Activated T-helper 1 cell treated with anti-CD3 and anti-CD28 coated beads, Interleukin-12 subunit alpha, Interleukin-12 subunit beta, Interleukin-2, Interleukin-4 antibody, amounts not matched to agents 30 ng/mL and 10 ng/mL and 1 ng/mL, durations not matched to agents 14 hours and 24 hours and 36 hours (primary cell): ENCODE data around the gene RPL39L. TPM values are rescaled to one million over a fixed set of nuclear protein-coding genes. Genes with fewer than 3 reads are reported as not detected.
"Not testable (repeated sequence)": the region's sequence is repeated elsewhere in the genome, so short reads cannot be mapped to it uniquely, and the experiment has no call there.

Experiments used
- DNase-seq: peaks from one replicate; pipeline ENCODE4 v3.0.0; 2021; ENCODE audit warnings: low spot score
- H3K27ac Mint-ChIP-seq: one replicate; pipeline ENCODE4 v1.8.0; 2021; ENCODE audit warnings: mild to moderate bottlenecking, mixed read lengths
- H3K27me3 Mint-ChIP-seq: one replicate; pipeline ENCODE4 v1.8.0; 2022; ENCODE audit warnings: mild to moderate bottlenecking, moderate library complexity, mixed read lengths; ENCODE audit not compliant: insufficient read depth
- H3K36me3 Mint-ChIP-seq: one replicate; pipeline ENCODE4 v1.8.0; 2021; ENCODE audit warnings: low read depth, mixed read lengths
- H3K4me1 Mint-ChIP-seq: one replicate; pipeline ENCODE4 v1.8.0; 2021; ENCODE audit warnings: low read depth, mixed read lengths
- H3K4me3 Mint-ChIP-seq: one replicate; pipeline ENCODE4 v1.8.0; 2021; ENCODE audit warnings: mild to moderate bottlenecking, moderate library complexity, mixed read lengths
- H3K9me3 Mint-ChIP-seq: one replicate; pipeline ENCODE4 v1.8.0; 2021; ENCODE audit warnings: mixed read lengths
- intact Hi-C: fragments of 100-400 bp; cut with micrococcal nuclease; formaldehyde crosslinking; loops from one replicate; pipeline ENCODE4 v1.15.1; 2024
- total RNA-seq: library from RNA; stranded (reverse); gene quantifications from 2 replicates; pipeline ENCODE4 v1.2.3, GENCODE V29; 2022

RPL39L gene
- total RNA-seq, 1 donor from 2014 or later = 8.3 TPM

GRCh38 chr3:187166750-187167149 lies 27.5 kb upstream of the RPL39L start:
- H3K27ac Mint-ChIP-seq = no peak overlapping the region
- intact Hi-C loops = loop anchor here (5.0 kb wide), 1 partner anchor 234 kb away; the partner anchor contains the start of gene ST6GAL1
- H3K4me3 Mint-ChIP-seq = no peak overlapping the region
- peaks cover 12% of the 10 kb centered on the region for H3K27me3 Mint-ChIP-seq
- H3K36me3 Mint-ChIP-seq = no peaks in the 10 kb centered on the region
- no peak for DNase-seq
- no peaks in the 10 kb centered on the region for H3K9me3 Mint-ChIP-seq
- H3K4me1 Mint-ChIP-seq = no peaks in the 10 kb centered on the region

GRCh38 chr3:187165144-187165543 lies 25.8 kb upstream of the RPL39L start:
- Mint-ChIP-seq H3K27ac (no peak overlapping the region), H3K4me1 (no peaks in the 10 kb centered on the region), H3K4me3 (no peak overlapping the region), H3K36me3 (no peaks in the 10 kb centered on the region), H3K9me3 (no peaks in the 10 kb centered on the region), H3K27me3 (peaks cover 25% of the 10 kb centered on the region)
- peak; percentile 8 for DNase-seq
- intact Hi-C loops = loop anchor here (1.0 to 5.0 kb wide), 7 partner anchors 26 to 550 kb away; partner anchors contain the start of genes RPL39L and ST6GAL1

- DNase-seq = no peak
- Mint-ChIP-seq H3K4me3 (no peak overlapping the region), H3K4me1 (no peaks in the 10 kb centered on the region), H3K9me3 (no peaks in the 10 kb centered on the region), H3K27me3 (peaks cover 28% of the 10 kb centered on the region), H3K36me3 (no peaks in the 10 kb centered on the region), H3K27ac (no peak overlapping the region)
- intact Hi-C loops = no loop called here
Observed at GRCh38 chr3:187162265-187162953, 23.1 kb upstream of the RPL39L start.

- H3K27me3 Mint-ChIP-seq = peaks cover 32% of the 10 kb centered on the region
- intact Hi-C loops = no loop called here
- H3K9me3 Mint-ChIP-seq = no peaks in the 10 kb centered on the region
- no peak overlapping the region for H3K27ac Mint-ChIP-seq
- H3K36me3 Mint-ChIP-seq = no peaks in the 10 kb centered on the region
- H3K4me3 Mint-ChIP-seq = no peak overlapping the region
- no peak for DNase-seq
- no peaks in the 10 kb centered on the region for H3K4me1 Mint-ChIP-seq
Observed at GRCh38 chr3:187161556-187161955, 22.3 kb upstream of the RPL39L start.

GRCh38 chr3:187150599-187150998 lies 11.3 kb upstream of the RPL39L start:
- Mint-ChIP-seq H3K4me1 (no peaks in the 10 kb centered on the region), H3K9me3 (peaks cover 14% of the 10 kb centered on the region), H3K27ac (no peak overlapping the region), H3K36me3 (peaks cover 9% of the 10 kb centered on the region), H3K4me3 (no peak overlapping the region), H3K27me3 (peaks cover 41% of the 10 kb centered on the region)
- peak; percentile 44 for DNase-seq
- intact Hi-C loops = loop anchor here (1.0 kb wide), 3 partner anchors 11 to 301 kb away; partner anchors contain the start of gene RPL39L

- H3K9me3 Mint-ChIP-seq = peaks cover 12% of the 10 kb centered on the region
- H3K4me1 Mint-ChIP-seq = no peaks in the 10 kb centered on the region
- peaks cover 38% of the 10 kb centered on the region for H3K27me3 Mint-ChIP-seq
- H3K27ac Mint-ChIP-seq = no peak overlapping the region
- H3K36me3 Mint-ChIP-seq = peaks cover 9% of the 10 kb centered on the region
- no peak for DNase-seq
- intact Hi-C loops = loop anchor here (1.0 kb wide), 3 partner anchors 11 to 301 kb away; partner anchors contain the start of gene RPL39L
- no peak overlapping the region for H3K4me3 Mint-ChIP-seq
Observed at GRCh38 chr3:187150186-187150585, 10.9 kb upstream of the RPL39L start.

GRCh38 chr3:187146389-187146788 lies 7.1 kb upstream of the RPL39L start:
- Mint-ChIP-seq H3K27ac (no peak overlapping the region), H3K9me3 (peaks cover 46% of the 10 kb centered on the region), H3K36me3 (peaks cover 16% of the 10 kb centered on the region), H3K4me1 (no peaks in the 10 kb centered on the region), H3K4me3 (no peak overlapping the region), H3K27me3 (peaks cover 3% of the 10 kb centered on the region)
- intact Hi-C loops = no loop called here
- DNase-seq = no peak

- Mint-ChIP-seq H3K36me3 (peaks cover 14% of the 10 kb centered on the region), H3K9me3 (peaks cover 46% of the 10 kb centered on the region), H3K4me3 (no peak overlapping the region), H3K27ac (no peak overlapping the region), H3K4me1 (no peaks in the 10 kb centered on the region), H3K27me3 (peaks cover 3% of the 10 kb centered on the region)
- intact Hi-C loops = no loop called here
- DNase-seq = no peak
Observed at GRCh38 chr3:187145149-187145895, 6.0 kb upstream of the RPL39L start.

GRCh38 chr3:187139895-187140253 lies 578 bp upstream of the RPL39L start:
- intact Hi-C loops = loop anchor here (1.0 to 10.0 kb wide), 8 partner anchors 10 to 1205 kb away; partner anchors contain the start of genes TBCCD1 and TRA2B
- Mint-ChIP-seq H3K9me3 (peaks cover 46% of the 10 kb centered on the region), H3K27ac (peak overlapping the region; percentile 96), H3K4me1 (peaks cover 34% of the 10 kb centered on the region), H3K27me3 (peaks cover 3% of the 10 kb centered on the region), H3K4me3 (peak overlapping the region; percentile 92), H3K36me3 (peaks cover 24% of the 10 kb centered on the region)
- DNase-seq = no peak

- Mint-ChIP-seq H3K36me3 (peaks cover 29% of the 10 kb centered on the region), H3K4me1 (peaks cover 57% of the 10 kb centered on the region), H3K4me3 (peak overlapping the region; percentile 33), H3K9me3 (peaks cover 21% of the 10 kb centered on the region), H3K27ac (no peak overlapping the region), H3K27me3 (no peaks in the 10 kb centered on the region)
- DNase-seq = no peak
- intact Hi-C loops = loop anchor here (5.0 to 10.0 kb wide), 2 partner anchors 570 to 1202 kb away; partner anchors contain the start of genes TBCCD1 and TRA2B
Observed at GRCh38 chr3:187136936-187137335, 2.4 kb downstream of the RPL39L start.

GRCh38 chr3:187136337-187136736 lies 3.0 kb downstream of the RPL39L start:
- no peak for DNase-seq
- intact Hi-C loops = loop anchor here (5.0 to 10.0 kb wide), 2 partner anchors 569 to 1202 kb away; partner anchors contain the start of genes TBCCD1 and TRA2B
- Mint-ChIP-seq H3K27ac (no peak overlapping the region), H3K4me3 (no peak overlapping the region), H3K9me3 (peaks cover 17% of the 10 kb centered on the region), H3K27me3 (no peaks in the 10 kb centered on the region), H3K4me1 (peaks cover 61% of the 10 kb centered on the region), H3K36me3 (peaks cover 26% of the 10 kb centered on the region)

- H3K27ac Mint-ChIP-seq, H3K27me3 Mint-ChIP-seq, H3K4me3 Mint-ChIP-seq, DNase-seq: not testable (repeated sequence)
- intact Hi-C loops = loop anchor here (5.0 to 10.0 kb wide), 2 partner anchors 568 to 1200 kb away; partner anchors contain the start of genes TBCCD1 and TRA2B
- Mint-ChIP-seq H3K9me3 (peaks cover 21% of the 10 kb centered on the region), H3K36me3 (peaks cover 33% of the 10 kb centered on the region), H3K4me1 (peaks cover 71% of the 10 kb centered on the region)
Observed at GRCh38 chr3:187135172-187135690, 4.1 kb downstream of the RPL39L start.
